Measurements from ENCODE around the gene SENP8.
A peak's percentile ranks its signal among the peaks of the same experiment; 100 is the strongest.
"Not testable (repeated sequence)": the region's sequence is repeated elsewhere in the genome, so short reads cannot be mapped to it uniquely, and the experiment has no call there.

SENP8 gene

GRCh38 chr15:72155635-72156616 is 37.7 kb downstream of the SENP8 start:
- peak; percentile 95 for DNase-seq (ENCODE audit: low spot score)

- no peak for DNase-seq (ENCODE audit: low spot score)
Observed at GRCh38 chr15:72156928-72157327, 38.7 kb downstream of the SENP8 start.

GRCh38 chr15:72160696-72161245 is 42.6 kb downstream of the SENP8 start:
- no peak for DNase-seq (ENCODE audit: low spot score)

GRCh38 chr15:72161361-72162132 is 43.3 kb downstream of the SENP8 start:
- no peak for DNase-seq (ENCODE audit: low spot score)

GRCh38 chr15:72162569-72162968 is 44.4 kb downstream of the SENP8 start:
- DNase-seq (ENCODE audit: low spot score), result no peak

- DNase-seq (ENCODE audit: low spot score), result no peak
Observed at GRCh38 chr15:72163719-72164118, 45.5 kb downstream of the SENP8 start.

- no peak for DNase-seq (ENCODE audit: low spot score)
Observed at GRCh38 chr15:72166716-72167417, 48.7 kb downstream of the SENP8 start.

GRCh38 chr15:72167445-72167844 is 49.2 kb downstream of the SENP8 start:
- DNase-seq (ENCODE audit: low spot score), result no peak

GRCh38 chr15:72168131-72168807 is 50.1 kb downstream of the SENP8 start:
- DNase-seq (ENCODE audit: low spot score), result no peak

GRCh38 chr15:72168808-72169190 is 50.6 kb downstream of the SENP8 start:
- DNase-seq (ENCODE audit: low spot score), result no peak

GRCh38 chr15:72169236-72169920 is 51.2 kb downstream of the SENP8 start:
- DNase-seq (ENCODE audit: low spot score), result no peak

- no peak for DNase-seq (ENCODE audit: low spot score)
Observed at GRCh38 chr15:72169921-72170611, 51.9 kb downstream of the SENP8 start.

- DNase-seq (ENCODE audit: low spot score), result no peak
Observed at GRCh38 chr15:72170691-72171090, 52.5 kb downstream of the SENP8 start.

GRCh38 chr15:72171978-72172377 is 53.8 kb downstream of the SENP8 start:
- not testable (repeated sequence) for DNase-seq (ENCODE audit: low spot score)

- DNase-seq (ENCODE audit: low spot score), result no peak
Observed at GRCh38 chr15:72172796-72173195, 54.6 kb downstream of the SENP8 start.

GRCh38 chr15:72173401-72173800 is 55.2 kb downstream of the SENP8 start:
- DNase-seq (ENCODE audit: low spot score), result no peak

GRCh38 chr15:72173864-72174550 is 55.8 kb downstream of the SENP8 start:
- no peak for DNase-seq (ENCODE audit: low spot score)

- DNase-seq (ENCODE audit: low spot score), result no peak
Observed at GRCh38 chr15:72174551-72175165, 56.5 kb downstream of the SENP8 start.
